Bronchial smooth muscle cell (primary cell): ENCODE measurements around the gene KCNK16. TPM values are rescaled to one million over a fixed set of nuclear protein-coding genes. Genes with fewer than 3 reads are reported as not detected.

Source experiments
- total RNA-seq: library from RNA; depleted of rRNA; stranded (reverse); fragments of >200 nt; gene quantifications from 2 replicates; pipeline ENCODE4 v1.2.1, GENCODE V29; 2014

KCNK16 gene
- total RNA-seq = not detected in 2 replicates

GRCh38 chr6:39322306-39322850 lies at the start of gene KCNK16:
TSS of gene KCNK16 (minus strand) at chr6:39322702. CDS start at chr6:39322540, 162 bp downstream.

DNA sequence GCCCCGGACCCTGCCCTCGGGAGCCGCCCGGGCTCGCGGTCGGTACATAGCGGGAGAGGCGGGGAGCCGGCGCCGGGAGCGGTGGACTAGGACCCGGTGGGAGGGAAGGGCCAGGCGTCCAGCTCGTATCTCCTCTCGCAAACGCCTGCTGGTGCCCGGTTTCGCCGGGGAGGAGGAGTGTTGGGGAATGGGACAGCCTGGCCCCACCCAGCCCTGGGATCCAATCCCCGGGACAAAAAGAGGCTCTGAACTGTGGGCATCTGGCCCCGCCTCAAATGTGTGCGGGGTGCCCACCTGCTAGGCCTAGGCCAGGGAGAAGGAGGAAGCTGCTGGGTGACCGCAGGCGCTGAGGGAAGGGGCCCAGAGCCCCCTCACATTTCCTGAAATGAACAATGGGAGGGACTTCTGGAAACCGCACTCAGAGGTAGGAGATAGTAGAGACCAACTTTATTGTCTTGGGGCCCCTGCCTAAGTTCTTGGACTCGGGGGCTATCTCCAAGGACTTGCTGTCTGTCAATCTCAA lies 8.2 kb downstream of the KCNK16 start, which contains the start of gene KCNK17:
Gene KCNK17 (minus strand): TSS at position 147 of the 523 bp plus-strand sequence. CDS start 99 bp downstream, at position 48.

Other genes starting within 250 kb of the KCNK16 start
- 11.7 and 15.3 TPM in 2 replicates for gene SAYSD1, start 207.5 kb downstream of the KCNK16 start, total RNA-seq
- gene KCNK5, start 93.2 kb downstream of the KCNK16 start, total RNA-seq = not detected in 2 replicates
- not detected in 2 replicates for gene KCNK17, start 8.3 kb downstream of the KCNK16 start, total RNA-seq